Panc1 (cell line): Measurements from ENCODE around the gene OR12D1. TPM values are rescaled to one million over a fixed set of nuclear protein-coding genes. Genes with fewer than 3 reads are reported as not detected.

Experiments
- ATAC-seq: fragments of 200-7000 bp; cut with Tn5 transposase; 2 replicates; pipeline ENCODE4 v1.9.1; 2020; ENCODE audit warnings: mild to moderate bottlenecking, moderate library complexity
- BruUV-seq: library from RNA; stranded (reverse); fragments of 400-500 nt; replicated peaks from 2 replicates; lab custom pipeline; 2021; lab: Mats Ljungman, UMichigan
- CTCF ChIA-PET: fragments of 300-600 bp; sonication (Branson Sonifier 250); formaldehyde crosslinking; loops from one replicate; lab custom pipeline; 2022; ENCODE audit warnings: antibody characterized with exemption; lab: Charles Lee
- POLR2A ChIA-PET: fragments of 300-600 bp; sonication (Branson Sonifier 250); formaldehyde crosslinking; loops from one replicate; lab custom pipeline; 2022; ENCODE audit warnings: antibody characterized with exemption; lab: Charles Lee
- DNase-seq: peaks from one replicate; pipeline ENCODE4 v3.0.0-alpha.2; 2010; ENCODE audit warnings: low read depth, low spot score
- H3K27ac ChIP-seq: 2 replicates; pipeline ENCODE4 v1.5.1; 2011; ENCODE audit warnings: mild to moderate bottlenecking, low read length, inconsistent platforms
- H3K27me3 ChIP-seq: fragments of 200-500 bp; sonication (Bioruptor generic); 2 replicates; pipeline ENCODE4 v1.6.0; 2014; ENCODE audit warnings: low read length, inconsistent platforms; ENCODE audit not compliant: control insufficient read depth, insufficient read depth
- H3K36me3 ChIP-seq: fragments of 200-500 bp; sonication (Bioruptor generic); 2 replicates; pipeline ENCODE4 v1.5.1; 2014; ENCODE audit warnings: inconsistent platforms, mild to moderate bottlenecking, low read length, moderate library complexity; ENCODE audit not compliant: control insufficient read depth, insufficient read depth
- H3K4me1 ChIP-seq: 2 replicates; pipeline ENCODE4 v1.5.1; 2011; ENCODE audit warnings: inconsistent platforms, mild to moderate bottlenecking, low read length, moderate library complexity; ENCODE audit not compliant: control insufficient read depth, insufficient read depth
- H3K4me3 ChIP-seq, 2 experiments: 2 replicates each; pipeline ENCODE4 v1.5.1; 2011 to 2012; ENCODE audit warnings: low read depth in 2 of 2, low read length in 2 of 2, mild to moderate bottlenecking in 2 of 2, inconsistent platforms in 1 of 2, moderate library complexity in 1 of 2
- H3K9me3 ChIP-seq: fragments of 200-500 bp; sonication (Bioruptor generic); 2 replicates; pipeline ENCODE4 v1.5.1; 2014; ENCODE audit warnings: low read depth, mild to moderate bottlenecking, inconsistent platforms, low read length, moderate library complexity; ENCODE audit not compliant: control insufficient read depth, insufficient read depth
- POLR2AphosphoS5 ChIP-seq: IDR thresholded peaks from 2 replicates; pipeline ENCODE4 v1.6.1; 2012; ENCODE audit warnings: mild to moderate bottlenecking, low read depth, low read length, moderate library complexity
- REST ChIP-seq, 2 experiments: IDR thresholded peaks; 2 replicates each; pipeline ENCODE4 v1.6.1; 2011 to 2012; ENCODE audit warnings: low read depth in 2 of 2, control low read depth in 1 of 2, low read length in 1 of 2, mild to moderate bottlenecking in 1 of 2, moderate library complexity in 1 of 2; ENCODE audit not compliant: insufficient read depth in 1 of 2
- SIN3A ChIP-seq: IDR thresholded peaks from 2 replicates; pipeline ENCODE4 v1.6.1; 2012; ENCODE audit warnings: low read depth, mild to moderate bottlenecking, low read length, moderate library complexity, borderline replicate concordance; ENCODE audit not compliant: insufficient read depth
- TCF7L2 ChIP-seq: IDR thresholded peaks from 2 replicates; pipeline ENCODE4 v1.6.1; 2011; ENCODE audit warnings: mild to moderate bottlenecking, low read depth, low read length, inconsistent platforms
- in situ Hi-C: cut with HindIII; loops from 2 replicates; pipeline ENCODE4 v1.10.0; 2016; ENCODE audit warnings: low sequenced_read_pairs, low pct_unique_long_range_greater_than_20kb
- intact Hi-C: fragments of 100-400 bp; cut with micrococcal nuclease; formaldehyde crosslinking; loops from one replicate; pipeline ENCODE4 v1.10.0; 2022; ENCODE audit not compliant: unreplicated experiment
- total RNA-seq: library from RNA; stranded (reverse); gene quantifications from one replicate; pipeline ENCODE4 v1.2.1, GENCODE V29; 2021; ENCODE audit not compliant: unreplicated experiment
- TF ChIP-seq, protein P1 (sequence below): fragments of 450-650 bp; IDR thresholded peaks from 2 replicates; pipeline ENCODE4 v1.5.1; 2017; ENCODE audit warnings: mild to moderate bottlenecking

Gene OR12D1
- total RNA-seq, 1 experiment from 2014 or later: not detected

- H3K27ac ChIP-seq: no peak within 1 kb of the TSS
- DNase-seq (no peak), ATAC-seq (no peak)
- no peaks in the 10 kb centered on the region for H3K4me1 ChIP-seq
- ChIA-PET CTCF (no interaction called here), POLR2A (no interaction called here)
- no peaks in the 10 kb centered on the region for H3K36me3 ChIP-seq
- no peaks in the 10 kb centered on the region for H3K9me3 ChIP-seq
- H3K4me3 ChIP-seq: no peak within 1 kb of the TSS
- in situ Hi-C loops (no loop called here), intact Hi-C loops (no loop called here)
- BruUV-seq: no TSS peak
- TF ChIP-seq REST (IDR thresholded peaks at IDR 0.05; ENCODE audit: insufficient read depth in 1 of 2, low read depth in 2 of 2, low read length in 1 of 2) (no peak), POLR2AphosphoS5 (no peak), TCF7L2 (no peak), SIN3A (no peak)
- TF ChIP-seq, protein P1, sequence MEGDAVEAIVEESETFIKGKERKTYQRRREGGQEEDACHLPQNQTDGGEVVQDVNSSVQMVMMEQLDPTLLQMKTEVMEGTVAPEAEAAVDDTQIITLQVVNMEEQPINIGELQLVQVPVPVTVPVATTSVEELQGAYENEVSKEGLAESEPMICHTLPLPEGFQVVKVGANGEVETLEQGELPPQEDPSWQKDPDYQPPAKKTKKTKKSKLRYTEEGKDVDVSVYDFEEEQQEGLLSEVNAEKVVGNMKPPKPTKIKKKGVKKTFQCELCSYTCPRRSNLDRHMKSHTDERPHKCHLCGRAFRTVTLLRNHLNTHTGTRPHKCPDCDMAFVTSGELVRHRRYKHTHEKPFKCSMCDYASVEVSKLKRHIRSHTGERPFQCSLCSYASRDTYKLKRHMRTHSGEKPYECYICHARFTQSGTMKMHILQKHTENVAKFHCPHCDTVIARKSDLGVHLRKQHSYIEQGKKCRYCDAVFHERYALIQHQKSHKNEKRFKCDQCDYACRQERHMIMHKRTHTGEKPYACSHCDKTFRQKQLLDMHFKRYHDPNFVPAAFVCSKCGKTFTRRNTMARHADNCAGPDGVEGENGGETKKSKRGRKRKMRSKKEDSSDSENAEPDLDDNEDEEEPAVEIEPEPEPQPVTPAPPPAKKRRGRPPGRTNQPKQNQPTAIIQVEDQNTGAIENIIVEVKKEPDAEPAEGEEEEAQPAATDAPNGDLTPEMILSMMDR: no peak
- no peaks in the 10 kb centered on the region; the same call in 1 of the 2 replicates for H3K27me3 ChIP-seq
Observed at GRCh38 chr6:29375191-29375590, 39.5 kb upstream of the OR12D1 start, which contains the start of gene OR12D3. OR12D3 (minus strand) TSS chr6:29375291; CDS start chr6:29375287, 4 bp downstream.

- in situ Hi-C loops: no loop called here
- no peak for DNase-seq
- no peak for ATAC-seq
Observed at GRCh38 chr6:29376003-29376402, 38.7 kb upstream of the OR12D1 start.

More at GRCh38 chr6:29376003-29376402, 38.7 kb upstream of the OR12D1 start:
- Histone ChIP-seq H3K27ac (no peak overlapping the region), H3K9me3 (no peaks in the 10 kb centered on the region), H3K36me3 (no peaks in the 10 kb centered on the region), H3K4me3 (no peak overlapping the region), H3K27me3 (no peaks in the 10 kb centered on the region; the same call in 1 of the 2 replicates), H3K4me1 (no peaks in the 10 kb centered on the region)
- intact Hi-C loops: no loop called here
- ChIA-PET POLR2A (no interaction called here), CTCF (no interaction called here)
- TF ChIP-seq TCF7L2: no peak
- TF ChIP-seq, protein P1: peak; percentile 16; the same call in 1 of the 2 replicates
- no peak for TF ChIP-seq POLR2AphosphoS5
- no peak for TF ChIP-seq SIN3A
- no TSS peak for BruUV-seq
